Liver (tissue), 3 donors: ENCODE data around the gene PCNX3.

Experiments
- CTCF ChIP-seq: fragments of 150-350 bp; IDR thresholded peaks from 2 replicates; pipeline ENCODE4 v1.5.1; 2017; ENCODE audit warnings: improper control_type of control experiment, low read depth, low read length; ENCODE audit not compliant: missing input control
- RAD21 ChIP-seq, 2 donors: IDR thresholded peaks; 2 replicates each; pipeline ENCODE4 v1.6.1; 2016; ENCODE audit warnings: antibody characterized with exemption in 2 of 2, mild to moderate bottlenecking in 2 of 2
- SP1 ChIP-seq: IDR thresholded peaks from 2 replicates; pipeline ENCODE4 v1.6.1; 2018; ENCODE audit warnings: antibody characterized with exemption, mild to moderate bottlenecking
- donor health status: healthy.
- donor health status: healthy.

- no peak for TF ChIP-seq CTCF
- TF ChIP-seq RAD21 (IDR thresholded peaks at IDR 0.05), result peak; percentile 12 to 46
- TF ChIP-seq SP1, result peak; percentile 90
Measured at GRCh38 chr11:65653229-65654225, 38.0 kb downstream of the PCNX3 start.
